ENCODE data around the gene RHEBL1.

- TF ChIP-seq CTCF (tag by site-specific recombination; IDR thresholded peaks at IDR 0.05): no peak
- TF ChIP-seq ZSCAN4 (tag by site-specific recombination; IDR thresholded peaks at IDR 0.05): no peak
- TF ChIP-seq ZNF138 (tag by site-specific recombination; IDR thresholded peaks at IDR 0.05; ENCODE audit: borderline replicate concordance): no peak
- TF ChIP-seq ZNF311 (tag by site-specific recombination; IDR thresholded peaks at IDR 0.05; ENCODE audit: borderline replicate concordance): no peak
- TF ChIP-seq ZBTB1 (tag by site-specific recombination; IDR thresholded peaks at IDR 0.05): no peak
- TF ChIP-seq ZNF561 (tag by site-specific recombination; IDR thresholded peaks at IDR 0.05; ENCODE audit: borderline replicate concordance): no peak
- no peak for TF ChIP-seq YY1 (tag by site-specific recombination; IDR thresholded peaks at IDR 0.05)
- TF ChIP-seq ZFHX2 (tag by site-specific recombination; conservative IDR thresholded peaks at IDR 0.05): no peak
- no peak for TF ChIP-seq MYNN (tag by site-specific recombination; IDR thresholded peaks at IDR 0.05; ENCODE audit: borderline replicate concordance)
- TF ChIP-seq GLIS1 (tag by site-specific recombination; IDR thresholded peaks at IDR 0.05): 0 out of 2 replicates have a peak, but pooled peaks have one; percentile 33
- TF ChIP-seq ZFP37 (tag by site-specific recombination; IDR thresholded peaks at IDR 0.05): no peak
- TF ChIP-seq KLF9 (tag by site-specific recombination; IDR thresholded peaks at IDR 0.05; ENCODE audit: low read depth): no peak
Measured at GRCh38 chr12:49032679-49033447, 36.9 kb downstream of the RHEBL1 start.
